ENCODE measurements around the gene CHRNA5.
"Not testable (repeated sequence)": the region's sequence is repeated elsewhere in the genome, so short reads cannot be mapped to it uniquely, and the experiment has no call there.

CHRNA5 gene

DNA sequence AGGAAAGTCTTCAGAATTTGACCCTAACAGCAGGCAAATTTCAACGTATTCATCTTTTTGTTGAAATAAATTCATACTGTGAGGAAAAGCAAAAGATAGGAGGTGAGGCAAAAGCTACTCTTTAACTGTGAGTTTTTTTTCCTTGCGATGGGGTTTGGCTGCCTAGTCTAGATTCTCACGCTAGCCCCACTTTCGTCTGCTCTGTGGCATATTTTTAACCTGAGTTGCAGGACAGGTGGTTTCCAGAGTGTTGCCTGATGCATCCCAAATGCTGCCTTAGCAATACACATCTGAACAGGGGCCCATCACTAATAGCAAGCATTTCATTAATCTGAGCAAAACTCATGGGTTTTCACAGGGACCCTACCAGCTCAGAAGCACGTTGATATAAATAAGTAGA is 13.4 kb upstream of the CHRNA5 start:
- TF ChIP-seq SPI1 (IDR thresholded peaks at IDR 0.05; ENCODE audit: borderline replicate concordance, low read depth) (no peak), POLR2AphosphoS5 (IDR thresholded peaks at IDR 0.05; ENCODE audit: low read depth) (no peak), GABPA (IDR thresholded peaks at IDR 0.05; ENCODE audit: low read depth) (no peak)
- TF ChIP-seq, protein P1, sequence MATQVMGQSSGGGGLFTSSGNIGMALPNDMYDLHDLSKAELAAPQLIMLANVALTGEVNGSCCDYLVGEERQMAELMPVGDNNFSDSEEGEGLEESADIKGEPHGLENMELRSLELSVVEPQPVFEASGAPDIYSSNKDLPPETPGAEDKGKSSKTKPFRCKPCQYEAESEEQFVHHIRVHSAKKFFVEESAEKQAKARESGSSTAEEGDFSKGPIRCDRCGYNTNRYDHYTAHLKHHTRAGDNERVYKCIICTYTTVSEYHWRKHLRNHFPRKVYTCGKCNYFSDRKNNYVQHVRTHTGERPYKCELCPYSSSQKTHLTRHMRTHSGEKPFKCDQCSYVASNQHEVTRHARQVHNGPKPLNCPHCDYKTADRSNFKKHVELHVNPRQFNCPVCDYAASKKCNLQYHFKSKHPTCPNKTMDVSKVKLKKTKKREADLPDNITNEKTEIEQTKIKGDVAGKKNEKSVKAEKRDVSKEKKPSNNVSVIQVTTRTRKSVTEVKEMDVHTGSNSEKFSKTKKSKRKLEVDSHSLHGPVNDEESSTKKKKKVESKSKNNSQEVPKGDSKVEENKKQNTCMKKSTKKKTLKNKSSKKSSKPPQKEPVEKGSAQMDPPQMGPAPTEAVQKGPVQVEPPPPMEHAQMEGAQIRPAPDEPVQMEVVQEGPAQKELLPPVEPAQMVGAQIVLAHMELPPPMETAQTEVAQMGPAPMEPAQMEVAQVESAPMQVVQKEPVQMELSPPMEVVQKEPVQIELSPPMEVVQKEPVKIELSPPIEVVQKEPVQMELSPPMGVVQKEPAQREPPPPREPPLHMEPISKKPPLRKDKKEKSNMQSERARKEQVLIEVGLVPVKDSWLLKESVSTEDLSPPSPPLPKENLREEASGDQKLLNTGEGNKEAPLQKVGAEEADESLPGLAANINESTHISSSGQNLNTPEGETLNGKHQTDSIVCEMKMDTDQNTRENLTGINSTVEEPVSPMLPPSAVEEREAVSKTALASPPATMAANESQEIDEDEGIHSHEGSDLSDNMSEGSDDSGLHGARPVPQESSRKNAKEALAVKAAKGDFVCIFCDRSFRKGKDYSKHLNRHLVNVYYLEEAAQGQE (IDR thresholded peaks at IDR 0.05; ENCODE audit: insufficient replicate concordance, low read depth) = no peak
- TF ChIP-seq, protein P2, sequence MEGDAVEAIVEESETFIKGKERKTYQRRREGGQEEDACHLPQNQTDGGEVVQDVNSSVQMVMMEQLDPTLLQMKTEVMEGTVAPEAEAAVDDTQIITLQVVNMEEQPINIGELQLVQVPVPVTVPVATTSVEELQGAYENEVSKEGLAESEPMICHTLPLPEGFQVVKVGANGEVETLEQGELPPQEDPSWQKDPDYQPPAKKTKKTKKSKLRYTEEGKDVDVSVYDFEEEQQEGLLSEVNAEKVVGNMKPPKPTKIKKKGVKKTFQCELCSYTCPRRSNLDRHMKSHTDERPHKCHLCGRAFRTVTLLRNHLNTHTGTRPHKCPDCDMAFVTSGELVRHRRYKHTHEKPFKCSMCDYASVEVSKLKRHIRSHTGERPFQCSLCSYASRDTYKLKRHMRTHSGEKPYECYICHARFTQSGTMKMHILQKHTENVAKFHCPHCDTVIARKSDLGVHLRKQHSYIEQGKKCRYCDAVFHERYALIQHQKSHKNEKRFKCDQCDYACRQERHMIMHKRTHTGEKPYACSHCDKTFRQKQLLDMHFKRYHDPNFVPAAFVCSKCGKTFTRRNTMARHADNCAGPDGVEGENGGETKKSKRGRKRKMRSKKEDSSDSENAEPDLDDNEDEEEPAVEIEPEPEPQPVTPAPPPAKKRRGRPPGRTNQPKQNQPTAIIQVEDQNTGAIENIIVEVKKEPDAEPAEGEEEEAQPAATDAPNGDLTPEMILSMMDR (IDR thresholded peaks at IDR 0.05; ENCODE audit: insufficient read depth, low read length) = no peak
- H3K27ac ChIP-seq (replicated peaks) = no peak overlapping the region
- H3K4me3 ChIP-seq (replicated peaks; ENCODE audit: insufficient read depth, low read length) = no peak overlapping the region
- DNase-seq (ENCODE audit: low read depth in 1 of 2, low spot score in 1 of 2) = no peak
- H3K27me3 ChIP-seq (ENCODE audit: insufficient read depth, poor library complexity, severe bottlenecking) = no peaks in the 10 kb centered on the region

DNA sequence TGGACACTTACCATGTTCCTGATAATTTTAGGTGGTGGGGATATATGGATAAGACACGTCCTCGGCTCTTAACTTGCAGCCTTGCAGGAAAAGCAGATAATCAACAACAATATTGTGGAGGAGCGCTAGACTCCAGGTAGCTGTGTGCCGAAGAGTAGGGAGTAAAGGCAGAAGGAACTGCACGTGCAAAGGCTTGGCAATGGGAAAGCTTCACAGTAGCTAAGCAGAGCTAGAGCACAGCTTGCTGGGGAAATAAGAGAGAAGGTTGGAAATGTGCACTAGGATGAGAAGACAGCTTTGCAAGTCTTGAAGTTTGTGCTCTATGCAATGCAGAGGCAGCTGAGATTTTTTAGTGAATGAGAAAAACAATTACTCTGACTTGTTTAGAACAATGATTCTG is 12.7 kb upstream of the CHRNA5 start:
- H3K27ac ChIP-seq (replicated peaks) = no peak overlapping the region
- DNase-seq (ENCODE audit: low read depth in 1 of 2, low spot score in 1 of 2) = no peak
- H3K4me3 ChIP-seq (replicated peaks; ENCODE audit: insufficient read depth, low read length) = no peak overlapping the region
- TF ChIP-seq, protein P2 (IDR thresholded peaks at IDR 0.05; ENCODE audit: insufficient read depth, low read length) = no peak
- no peak for TF ChIP-seq GABPA (IDR thresholded peaks at IDR 0.05; ENCODE audit: low read depth)
- no peak for TF ChIP-seq POLR2AphosphoS5 (IDR thresholded peaks at IDR 0.05; ENCODE audit: low read depth)
- H3K27me3 ChIP-seq (ENCODE audit: insufficient read depth, poor library complexity, severe bottlenecking) = no peaks in the 10 kb centered on the region

DNA sequence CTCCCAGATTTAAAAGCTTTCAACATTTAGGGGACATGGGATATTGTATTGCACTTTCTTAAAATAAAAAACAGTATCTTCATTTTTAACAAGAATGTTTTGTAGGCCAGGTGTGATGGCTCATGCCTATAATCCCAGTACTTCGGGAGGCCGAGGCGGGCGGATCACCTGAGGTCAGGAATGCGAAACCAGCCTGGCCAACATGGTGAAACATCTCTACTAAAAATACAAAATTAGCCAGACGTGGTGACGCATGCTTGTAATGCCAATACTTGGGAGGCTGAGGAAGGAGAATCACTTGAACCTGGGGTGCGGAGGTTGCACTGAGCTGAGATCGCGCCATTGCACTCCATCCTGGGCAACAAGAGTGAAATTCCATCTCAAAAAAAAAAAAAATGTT is 5.1 kb upstream of the CHRNA5 start:
- H3K27ac ChIP-seq (replicated peaks); H3K27me3 ChIP-seq (ENCODE audit: insufficient read depth, poor library complexity, severe bottlenecking); H3K4me3 ChIP-seq (replicated peaks; ENCODE audit: insufficient read depth, low read length); DNase-seq (ENCODE audit: low read depth in 1 of 2, low spot score in 1 of 2): not testable (repeated sequence)

DNA sequence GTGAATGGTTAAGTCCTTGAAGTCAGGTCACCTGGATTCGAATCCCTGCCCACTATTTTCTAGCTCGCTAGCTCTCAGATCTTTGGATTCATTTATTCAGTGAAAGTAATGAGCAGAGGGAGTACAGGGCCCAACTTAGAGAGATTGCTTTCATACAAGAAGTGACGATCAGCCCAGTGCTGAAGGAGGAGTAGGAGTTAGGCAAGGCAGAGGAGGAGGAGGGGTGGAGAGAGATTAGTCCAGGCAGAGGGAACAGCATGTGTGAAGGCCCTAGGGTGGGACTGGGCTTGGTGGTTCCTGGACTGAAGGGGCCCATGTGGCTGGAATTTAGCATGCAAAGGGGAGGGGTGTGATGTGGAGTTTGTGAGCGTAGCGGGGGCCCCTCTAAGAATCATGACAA is 3.8 kb upstream of the CHRNA5 start:
- DNase-seq (ENCODE audit: low read depth in 1 of 2, low spot score in 1 of 2) = no peak
- no peak for TF ChIP-seq SPI1 (IDR thresholded peaks at IDR 0.05; ENCODE audit: borderline replicate concordance, low read depth)
- TF ChIP-seq, protein P2 (IDR thresholded peaks at IDR 0.05; ENCODE audit: insufficient read depth, low read length) = no peak
- TF ChIP-seq, protein P1 (IDR thresholded peaks at IDR 0.05; ENCODE audit: insufficient replicate concordance, low read depth) = no peak
- no peak for TF ChIP-seq GABPA (IDR thresholded peaks at IDR 0.05; ENCODE audit: low read depth)
- TF ChIP-seq POLR2AphosphoS5 (IDR thresholded peaks at IDR 0.05; ENCODE audit: low read depth) = no peak
- H3K4me3 ChIP-seq (replicated peaks; ENCODE audit: insufficient read depth, low read length) = no peak overlapping the region
- H3K27ac ChIP-seq (replicated peaks) = no peak overlapping the region
- peaks cover 12% of the 10 kb centered on the region for H3K27me3 ChIP-seq (ENCODE audit: insufficient read depth, poor library complexity, severe bottlenecking)

Data from HL-60 (cell line).